SHP77 treated with DMSO at 0.1 percent for 48 hours (cell line): ENCODE results near the gene CAMK2B.

Experiments
- DNase-seq: peaks from one replicate; lab custom pipeline; 2025; lab: John Stamatoyannopoulos, UW

Gene CAMK2B

DNA sequence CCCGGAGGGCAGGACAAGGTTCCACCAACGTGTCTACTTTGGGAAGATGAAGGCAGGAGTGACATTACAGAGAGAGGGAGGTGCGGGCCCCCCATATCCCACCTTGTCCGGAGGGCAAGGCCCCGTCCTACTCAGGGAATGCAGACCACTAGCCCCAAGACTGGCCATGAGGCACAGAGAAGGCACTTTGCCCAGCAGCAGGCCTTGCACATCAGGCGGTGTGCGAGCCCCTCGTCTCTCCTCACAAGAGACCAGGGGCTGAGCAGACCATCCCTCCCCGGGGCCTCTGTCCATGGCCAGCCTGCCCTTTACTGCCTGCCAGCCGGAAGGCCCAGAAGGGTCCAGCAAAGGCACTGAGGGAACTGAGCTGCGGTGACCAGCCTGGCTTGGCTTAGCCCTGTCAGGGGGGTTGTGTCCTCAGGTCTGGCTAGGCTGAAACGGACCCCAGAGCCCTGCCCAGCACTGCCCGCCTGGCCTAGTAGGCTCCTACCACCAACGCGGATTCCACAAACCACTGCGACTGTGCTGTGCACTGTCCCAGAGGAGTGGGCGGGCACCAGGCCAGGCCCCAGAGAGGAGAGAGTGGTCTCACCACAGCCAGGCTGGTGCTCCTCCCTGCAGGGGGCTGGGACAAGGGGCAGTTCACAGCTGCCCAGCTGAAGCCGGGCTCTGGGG is 16.7 kb downstream of the CAMK2B start:
- no peak for DNase-seq

DNA sequence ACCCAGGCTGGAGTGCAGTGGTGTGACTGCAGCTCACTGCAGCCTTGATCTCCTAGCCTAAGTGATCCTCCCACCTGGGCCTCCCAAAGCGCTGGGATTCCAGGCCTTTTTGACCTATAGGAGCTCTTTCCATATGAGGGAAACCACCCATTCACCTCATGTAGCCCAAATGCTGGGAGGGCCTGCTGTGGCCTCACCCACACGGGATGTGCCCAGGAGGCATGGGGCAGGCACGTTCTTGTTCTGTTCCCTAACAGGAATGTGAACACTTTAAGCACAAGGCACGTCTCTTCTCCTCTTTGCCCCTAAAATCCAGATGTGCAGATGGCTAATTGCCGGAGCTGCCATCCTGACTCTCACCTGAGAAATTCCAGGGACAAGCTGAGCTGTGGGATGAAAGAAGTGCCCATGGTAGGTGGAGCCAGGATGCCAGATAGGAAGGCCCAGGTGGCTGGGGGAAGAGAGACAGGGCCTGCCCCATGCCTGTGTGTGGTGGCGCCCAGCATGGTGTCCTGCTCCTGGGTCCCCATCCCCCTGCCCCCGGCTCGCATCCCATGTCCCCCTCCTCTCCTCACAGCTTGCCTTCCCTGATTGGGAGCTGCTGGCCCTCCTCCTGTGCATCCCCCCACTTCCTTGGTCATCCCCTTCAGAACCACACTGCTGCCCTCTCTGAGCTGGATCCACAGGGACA is 17.3 kb downstream of the CAMK2B start:
- DNase-seq, result no peak

DNA sequence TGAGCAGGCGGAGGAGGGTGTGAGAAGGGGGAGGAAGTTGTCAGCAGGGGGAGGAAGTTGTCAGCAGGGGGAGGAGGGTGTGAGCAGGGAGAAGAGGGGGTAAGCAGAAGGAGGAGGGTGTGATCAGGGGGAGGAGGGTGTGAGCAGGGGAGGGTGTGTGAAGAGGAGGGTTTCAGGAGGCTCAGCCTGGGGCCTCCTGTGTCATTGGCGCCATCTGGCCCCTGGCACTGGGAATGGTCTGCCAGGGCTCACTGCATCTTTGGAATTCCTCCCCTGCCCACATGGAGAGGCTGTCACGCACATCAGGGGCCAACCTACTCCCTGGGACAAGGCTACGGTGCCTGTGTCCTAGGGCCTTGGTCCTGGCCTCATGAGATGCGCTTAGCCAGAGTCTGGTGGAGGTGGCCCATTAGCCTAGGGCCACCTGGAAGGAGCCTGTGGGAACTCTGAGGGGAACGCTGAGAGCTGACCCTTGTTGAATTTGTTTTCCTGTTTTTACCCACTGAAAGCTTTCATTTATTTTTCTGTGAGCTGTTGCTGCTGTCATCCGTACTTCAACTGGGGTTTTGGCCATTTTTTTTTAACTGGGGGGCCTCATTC is 18.0 kb downstream of the CAMK2B start:
- peak; percentile 9 for DNase-seq

DNA sequence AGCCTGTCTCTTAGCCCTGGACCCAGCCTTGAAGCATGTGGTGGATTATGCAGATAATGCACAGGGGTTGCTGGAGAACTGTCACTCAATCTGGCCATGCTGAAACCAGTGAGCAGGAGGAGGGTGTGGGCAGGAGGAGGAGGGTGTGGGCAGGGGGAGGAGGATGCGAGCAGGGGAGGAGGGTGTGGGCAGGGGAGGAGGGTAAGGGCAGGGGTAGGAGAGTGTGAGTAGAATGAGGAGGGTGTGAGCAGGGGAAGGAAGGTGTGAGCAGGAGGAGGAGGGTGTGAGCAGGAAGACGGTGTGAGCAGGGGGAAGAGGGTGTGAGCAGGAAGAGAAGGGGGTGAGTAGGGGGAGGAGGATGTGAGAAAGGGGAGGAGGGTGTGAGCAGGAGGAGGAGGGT is 18.8 kb downstream of the CAMK2B start:
- no peak for DNase-seq

DNA sequence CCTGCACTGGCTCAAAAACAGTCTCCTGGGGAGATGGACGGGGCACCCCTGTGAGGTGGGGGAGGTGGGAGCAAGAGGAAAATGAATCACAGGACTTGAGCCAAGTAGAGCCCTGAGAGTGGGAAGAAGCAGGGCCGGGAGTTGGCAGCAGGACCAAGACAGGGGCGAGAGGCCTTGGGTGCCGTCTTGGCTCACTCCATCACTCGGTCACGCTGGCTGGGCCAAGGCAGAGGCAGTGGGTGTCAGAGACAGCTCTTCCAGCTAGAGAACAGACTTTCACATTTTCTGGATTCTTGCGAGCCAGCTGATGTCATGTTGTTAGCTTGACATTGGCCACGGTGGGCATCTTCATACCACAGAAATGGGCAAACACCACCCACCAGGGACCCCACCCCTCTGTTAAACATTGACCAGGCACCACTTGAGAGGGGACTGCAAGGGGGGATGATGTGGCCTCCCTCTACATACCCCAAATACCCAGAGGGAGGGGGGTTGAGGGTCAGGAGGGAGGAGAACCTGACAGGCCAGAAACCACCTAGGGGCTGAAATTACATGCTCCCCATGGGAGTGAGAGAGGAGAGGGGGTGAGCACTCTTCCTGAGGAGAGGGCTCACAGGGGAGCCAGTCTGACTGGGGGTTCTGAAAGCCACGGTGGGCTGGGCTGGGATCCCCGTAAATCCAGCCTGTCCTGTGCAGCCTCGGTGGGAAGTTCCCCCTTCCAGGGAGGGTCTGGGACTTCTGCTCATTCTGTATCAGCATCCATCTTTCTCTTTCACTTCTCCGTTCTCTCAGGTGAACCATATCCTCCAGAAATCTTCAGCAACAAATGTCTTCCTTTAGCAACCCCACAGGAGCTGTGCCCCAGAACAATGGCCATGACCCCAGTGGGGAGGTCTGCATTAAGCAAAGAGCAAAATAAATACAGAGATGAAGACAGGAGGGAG is 19.6 kb downstream of the CAMK2B start:
- no peak for DNase-seq

DNA sequence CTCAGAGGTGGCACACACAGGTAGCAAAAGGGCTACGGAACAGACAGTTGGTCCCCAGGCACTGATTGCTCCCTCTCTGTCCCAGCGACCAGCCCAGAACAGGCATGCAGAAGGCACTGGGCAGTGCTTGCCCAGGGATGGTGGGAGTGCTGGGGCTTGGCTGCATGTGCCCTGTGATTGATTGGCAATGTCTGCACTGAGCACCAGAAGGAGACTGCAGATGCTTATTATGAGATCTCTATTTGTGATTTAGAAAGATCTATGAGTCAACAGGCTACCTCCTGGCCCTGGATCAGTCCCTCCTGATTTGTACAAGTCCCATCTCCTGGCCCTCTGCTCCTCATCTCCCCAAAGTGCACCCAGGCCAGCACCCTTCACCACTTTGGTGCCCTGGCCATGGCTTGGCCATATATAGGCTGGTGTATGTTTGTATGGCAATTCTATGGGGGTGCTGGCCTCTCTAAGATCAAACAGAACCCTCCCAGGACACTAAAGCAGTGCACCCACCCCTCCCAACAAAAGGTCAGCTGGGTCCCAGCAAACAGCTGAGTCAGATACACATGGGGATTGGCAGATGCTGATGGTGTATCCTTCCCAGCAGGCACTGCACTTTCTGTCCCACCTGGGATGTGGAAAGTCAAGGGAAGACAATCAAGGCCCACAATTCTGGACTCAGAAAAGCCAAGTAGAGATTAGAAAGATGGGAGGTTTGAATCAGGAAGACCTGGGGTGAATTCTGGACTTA is 30.9 kb downstream of the CAMK2B start:
- no peak for DNase-seq

DNA sequence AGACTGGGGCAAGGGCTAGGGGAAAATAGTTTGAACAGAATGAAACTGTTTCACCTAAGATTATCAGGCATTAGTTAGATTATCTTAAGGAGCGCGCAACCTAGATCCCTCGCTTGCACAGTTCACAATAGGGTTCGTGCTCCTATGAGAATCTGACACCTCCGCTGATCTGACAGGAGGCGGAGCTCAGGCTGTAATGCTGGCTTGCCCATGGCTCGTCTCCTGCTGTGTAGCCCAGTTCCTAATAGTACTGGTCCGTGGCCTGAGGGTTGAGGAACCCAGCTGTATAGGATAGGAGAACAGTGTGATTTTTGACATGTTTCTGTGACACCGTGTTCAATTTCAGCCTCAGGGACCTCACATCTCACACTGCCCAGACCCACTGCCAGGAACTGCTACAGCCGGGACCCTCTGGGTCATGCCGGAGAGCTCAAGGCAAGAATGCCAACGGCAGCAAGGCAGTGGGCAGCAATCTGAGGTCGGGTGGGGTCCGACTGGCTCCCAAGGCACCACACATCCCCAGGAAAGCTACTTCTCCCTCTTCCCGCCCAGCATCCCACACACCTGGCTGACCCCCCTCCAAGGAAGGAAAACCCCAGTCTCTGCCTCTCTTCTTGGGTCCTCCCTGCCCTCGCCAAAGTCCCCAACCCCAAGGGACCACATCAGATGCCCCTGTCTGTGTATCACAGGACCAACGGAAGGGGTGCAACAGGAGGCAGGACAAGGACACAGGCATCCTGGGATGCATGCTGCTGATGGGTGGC is 31.7 kb downstream of the CAMK2B start:
- no peak for DNase-seq

DNA sequence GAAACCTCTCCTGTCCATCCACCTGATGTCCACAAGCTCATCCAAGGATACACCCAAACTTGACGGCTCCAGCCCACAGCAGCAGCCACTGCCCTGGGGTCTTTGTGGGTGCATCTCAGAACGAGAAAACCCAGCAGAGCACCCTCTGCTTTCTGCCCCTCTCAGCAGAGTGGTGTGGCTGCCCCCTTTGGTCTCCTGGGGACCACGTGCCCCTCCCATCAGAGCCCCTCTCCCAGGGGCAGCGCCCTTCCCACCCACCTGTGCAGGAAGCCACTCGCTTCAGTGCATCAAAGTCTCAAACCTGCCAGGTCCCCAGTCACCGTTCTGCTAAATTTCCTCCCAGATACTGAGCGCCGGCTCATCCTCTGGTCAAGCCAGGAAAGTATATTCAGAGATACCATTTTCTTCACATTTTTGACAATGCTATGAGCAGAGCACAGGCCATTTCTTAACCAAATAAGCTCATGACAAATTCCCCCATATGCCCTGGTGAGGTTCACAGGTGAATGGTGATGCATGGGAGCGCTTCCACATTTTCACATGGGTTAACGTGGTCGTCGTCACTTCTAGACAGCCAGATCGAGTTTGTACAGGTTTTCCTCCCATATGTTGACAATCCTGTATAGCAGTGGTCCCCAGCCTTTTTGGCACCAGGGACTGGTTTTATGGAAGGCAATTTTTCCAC is 32.4 kb downstream of the CAMK2B start:
- DNase-seq, result no peak

DNA sequence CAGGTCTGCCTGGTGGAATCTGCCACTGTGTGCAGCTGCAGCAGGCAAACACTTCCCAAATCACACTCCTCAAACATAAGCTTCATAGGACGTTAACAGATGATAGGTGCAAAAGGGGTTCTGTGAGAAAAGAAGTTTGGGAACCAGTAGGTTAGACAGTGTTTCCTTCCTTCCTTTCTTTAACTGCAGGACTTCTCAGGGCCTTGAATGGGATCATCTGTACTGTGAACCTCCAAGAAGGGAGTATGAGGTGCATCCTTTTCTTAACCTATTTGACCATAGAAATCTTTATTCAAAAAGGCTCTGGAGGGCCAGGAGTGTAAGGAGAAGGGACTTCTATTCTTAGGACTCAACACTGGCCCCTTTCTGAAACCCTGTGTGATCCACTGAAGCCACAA is 33.0 kb downstream of the CAMK2B start:
- no peak for DNase-seq

DNA sequence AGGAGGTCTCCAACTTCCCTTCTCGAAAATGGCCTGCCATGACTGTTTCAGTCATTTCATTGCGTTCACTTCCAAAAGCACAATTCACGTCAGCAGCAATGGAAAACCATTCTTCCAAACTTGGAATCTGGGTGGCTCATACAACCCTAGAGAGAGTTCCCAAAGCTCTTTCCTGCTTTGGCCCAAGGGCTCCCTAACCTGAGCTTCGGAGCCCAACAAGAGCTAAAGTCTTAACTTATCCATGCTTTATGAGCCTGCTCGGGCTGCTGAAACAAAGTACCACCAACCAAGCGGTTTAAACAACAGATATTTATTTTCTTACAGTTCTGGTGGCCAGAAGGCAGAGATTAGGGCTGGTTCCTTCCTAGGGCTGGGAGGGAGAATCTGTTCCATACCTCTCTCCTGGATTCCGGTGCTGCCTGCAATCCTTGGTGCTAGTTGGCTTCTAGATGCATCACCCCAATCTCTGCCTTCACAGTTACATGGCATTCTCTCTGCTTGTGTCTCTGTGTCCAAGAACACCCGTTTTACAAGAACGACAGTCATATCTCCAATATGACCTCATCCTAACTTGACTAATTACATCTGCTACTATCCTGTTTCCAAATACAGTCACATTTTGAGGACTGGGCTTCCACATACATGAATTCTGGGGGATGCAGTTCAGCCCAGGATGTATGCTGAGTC is 33.5 kb downstream of the CAMK2B start:
- DNase-seq, result no peak

DNA sequence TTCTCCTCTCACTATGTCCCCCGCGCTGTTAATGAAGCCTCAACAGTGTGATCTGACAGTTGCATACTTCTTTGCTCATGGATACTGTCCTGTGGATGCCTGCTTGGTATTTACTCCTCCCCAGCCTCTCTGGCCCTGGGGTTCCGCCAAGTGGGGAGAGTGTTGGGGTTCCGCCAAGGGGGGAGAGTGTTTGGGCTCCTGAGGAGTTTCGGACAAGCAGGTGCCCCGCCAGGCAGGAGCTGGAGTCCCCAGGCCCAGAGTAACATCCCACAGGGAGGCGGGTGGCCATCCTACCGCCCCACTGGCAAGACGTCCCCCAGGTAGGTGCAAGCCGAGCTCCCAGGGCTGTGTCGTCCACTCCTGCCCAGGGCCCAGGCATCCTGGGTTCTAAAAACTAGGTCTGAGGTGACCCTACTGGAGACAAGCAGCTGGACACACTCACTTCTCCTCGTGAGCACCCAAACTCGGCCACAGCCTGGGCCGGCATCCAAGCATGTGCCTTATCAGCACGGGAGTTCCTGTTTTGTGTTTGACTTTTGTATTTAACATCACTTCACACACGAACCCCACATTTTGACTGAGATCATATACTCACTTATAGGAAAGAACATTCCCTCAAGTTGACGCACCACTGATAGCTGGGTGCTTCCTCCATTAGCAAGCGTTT is 34.2 kb downstream of the CAMK2B start:
- no peak for DNase-seq

DNA sequence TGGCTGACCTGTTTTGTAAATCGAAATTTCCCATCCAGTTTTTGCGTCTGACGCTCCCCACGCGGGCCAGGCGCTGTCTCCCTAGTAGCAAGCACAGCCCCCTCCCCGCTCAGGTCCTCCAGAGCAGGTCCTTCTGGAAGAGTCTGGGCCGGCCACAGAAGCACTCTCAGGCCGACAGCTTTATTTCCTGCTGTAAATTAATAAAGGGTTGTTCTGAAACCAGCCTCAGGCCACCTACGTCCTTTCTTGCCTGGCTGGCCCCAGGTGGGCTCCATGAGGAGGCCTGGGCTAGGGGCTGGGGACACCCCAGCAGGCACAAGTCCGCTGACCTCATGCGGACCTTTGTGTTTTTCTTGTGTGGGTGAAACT is 35.2 kb downstream of the CAMK2B start:
- DNase-seq, result no peak

DNA sequence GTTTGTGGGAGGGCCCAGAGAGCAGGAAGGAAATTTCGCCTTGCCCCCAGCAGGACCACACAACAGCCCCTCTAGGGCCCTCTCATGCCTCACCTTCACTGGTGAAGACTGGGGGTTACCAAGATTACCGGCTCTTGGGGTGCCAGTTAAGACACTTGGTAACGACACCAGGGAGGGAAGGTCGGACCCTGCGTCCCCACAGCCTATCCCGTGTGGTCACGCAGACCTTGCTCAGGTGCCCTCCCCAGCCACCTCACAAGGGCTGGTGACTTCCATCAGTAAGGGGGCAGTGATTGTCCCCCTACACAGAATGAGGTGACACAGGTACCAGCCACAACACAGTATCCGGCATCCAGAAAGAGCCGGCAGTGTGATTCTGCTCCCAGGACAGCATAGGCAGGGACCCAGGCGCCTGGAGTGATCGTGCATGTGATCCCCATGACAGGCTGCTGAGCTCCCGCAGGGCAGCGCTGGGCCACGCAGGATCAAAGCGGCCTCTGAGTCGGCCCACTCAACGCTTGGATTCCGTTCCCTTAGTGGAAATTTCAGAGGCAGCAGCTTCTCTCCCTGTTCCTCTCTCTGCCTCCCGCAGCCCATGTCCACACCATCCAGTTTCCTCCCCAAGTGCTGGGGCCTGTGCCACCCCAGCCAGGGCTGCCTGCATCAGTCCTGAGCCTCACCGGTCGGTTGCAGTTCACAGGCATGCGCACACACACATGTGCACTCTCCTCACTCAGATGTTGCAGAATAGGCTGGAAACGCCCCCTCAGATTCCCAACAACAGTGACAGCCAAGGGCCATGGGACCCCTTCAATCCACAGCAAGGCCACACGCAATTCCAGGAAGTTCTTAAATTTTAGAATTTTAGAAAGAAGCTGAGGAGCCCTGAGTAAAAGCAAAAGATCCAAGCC is 35.8 kb downstream of the CAMK2B start:
- DNase-seq, result no peak

DNA sequence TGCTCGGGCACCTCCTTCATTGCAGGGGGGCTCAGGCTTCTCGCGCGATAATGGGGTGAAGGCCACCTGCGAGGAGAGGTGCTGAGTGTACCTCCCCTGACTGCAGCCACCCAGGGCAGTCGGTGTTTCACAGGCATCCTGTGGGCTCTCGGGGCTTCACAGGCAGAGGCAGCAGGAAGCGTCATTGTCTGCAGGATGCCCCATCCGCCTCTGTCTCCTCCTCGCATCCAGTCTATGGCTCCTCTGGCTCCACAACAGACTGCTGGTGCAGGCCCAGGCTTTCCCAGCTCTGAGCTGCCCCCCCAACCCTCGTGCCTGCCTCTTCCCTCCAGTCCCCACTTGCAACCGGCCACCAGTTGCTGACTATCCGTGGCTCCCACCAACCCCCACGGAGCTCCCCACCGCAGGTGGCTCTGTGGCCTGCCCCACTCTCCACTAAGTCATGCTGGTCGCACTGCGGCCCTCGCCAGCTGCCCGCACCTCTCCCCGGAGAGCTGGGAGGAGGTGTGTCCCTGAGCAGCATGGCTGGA is 36.5 kb downstream of the CAMK2B start:
- DNase-seq, result no peak

DNA sequence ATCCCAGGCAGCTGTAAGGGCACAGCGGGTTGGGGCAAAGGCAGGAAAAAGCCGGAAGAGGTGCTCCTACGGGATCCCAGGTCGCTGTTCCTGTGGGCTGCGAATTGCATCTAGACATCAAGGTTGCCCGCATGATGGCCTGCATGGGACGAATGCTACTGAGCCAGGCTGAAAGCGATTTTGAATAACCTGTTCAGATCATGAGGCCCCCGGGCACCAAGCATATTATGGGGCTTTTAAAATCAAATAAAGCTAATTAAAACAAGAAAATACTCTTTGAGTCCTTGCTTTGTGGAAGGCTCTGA is 37.1 kb downstream of the CAMK2B start:
- no peak for DNase-seq

DNA sequence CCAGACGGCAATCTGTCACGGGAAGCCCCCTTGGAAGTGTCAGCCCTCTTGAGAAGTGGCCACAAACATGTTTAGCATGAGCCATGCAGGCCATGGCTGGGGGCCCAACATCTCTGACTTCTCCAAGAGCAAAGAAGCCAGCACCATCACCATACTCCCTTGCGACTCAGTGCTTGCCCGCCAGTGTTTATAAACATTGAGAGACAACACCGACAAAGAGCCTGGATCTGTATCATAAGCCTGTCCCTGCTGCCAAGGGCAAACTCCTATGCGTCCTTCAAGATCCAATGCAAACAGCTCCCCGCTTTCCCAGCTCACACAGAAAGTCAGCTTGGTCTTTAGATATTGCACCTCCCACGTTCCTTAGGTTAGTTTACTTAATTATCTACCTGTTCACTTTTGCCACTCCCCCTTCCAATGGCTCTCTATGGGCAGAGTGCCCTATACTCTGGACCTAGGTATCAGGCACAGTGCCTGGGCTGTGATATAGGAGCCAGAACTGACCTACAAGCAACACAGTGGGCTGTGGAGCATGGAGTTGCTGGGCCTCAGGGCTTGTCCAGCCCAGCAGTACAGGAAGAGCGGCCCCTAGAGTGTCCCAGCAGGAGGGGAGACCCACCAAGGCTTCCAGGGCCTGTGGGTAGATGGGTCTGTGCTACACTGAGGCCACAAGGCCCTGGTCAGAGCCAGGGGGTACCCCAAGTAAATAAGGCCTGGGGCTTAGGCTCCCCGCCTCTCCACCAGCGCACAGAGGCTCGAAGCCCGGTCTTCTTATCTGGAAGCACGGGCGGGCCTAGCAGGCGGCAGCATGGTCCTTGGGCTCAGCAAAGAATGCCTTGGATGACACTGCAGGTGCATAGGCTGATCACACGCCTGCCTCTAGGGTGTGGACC is 37.7 kb downstream of the CAMK2B start:
- DNase-seq, result no peak
